HepG2 (cell line): Measurements from ENCODE around the gene MARS1. TPM values are rescaled to one million over a fixed set of nuclear protein-coding genes. Genes with fewer than 3 reads are reported as not detected.

Experiments
- ATAC-seq: fragments of 200-7000 bp; cut with Tn5 transposase; 3 replicates; pipeline ENCODE4 v1.9.1; 2020; ENCODE audit warnings: mild to moderate bottlenecking, moderate library complexity
- BruUV-seq: library from RNA; stranded (reverse); fragments of 400-500 nt; replicated peaks from 2 replicates; lab custom pipeline; 2021; lab: Mats Ljungman, UMichigan
- CTCF ChIA-PET: fragments of 300-600 bp; formaldehyde crosslinking; extraction: SDS; loops from one replicate; lab custom pipeline; 2021; ENCODE audit warnings: low total read pairs, inconsistent platforms, low intra/inter-chr PET ratio; lab: Yijun Ruan, JAX
- POLR2A ChIA-PET: fragments of 350-600 bp; sonication (Branson Sonifier 250); formaldehyde crosslinking; loops from one replicate; lab custom pipeline; 2020; ENCODE audit warnings: antibody characterized with exemption, inconsistent platforms; lab: Yijun Ruan, JAX
- DNase-seq: peaks from one replicate; pipeline ENCODE4 v3.0.0-alpha.2; 2015; ENCODE audit warnings: low spot score
- FAIRE-seq: peaks from 3 replicates; lab custom pipeline; 2011; peaks lifted over from hg19 to GRCh38; lab: Jason Lieb, UNC
- H2AFZ ChIP-seq: one replicate; pipeline ENCODE4 v1.6.1; 2011; ENCODE audit warnings: low read length, inconsistent platforms
- H3K27ac ChIP-seq: fragments of 300-600 bp; 3 replicates; pipeline ENCODE4 v1.8.0; 2011; ENCODE audit warnings: mixed run types, mild to moderate bottlenecking, mixed read lengths, low read length, inconsistent platforms; ENCODE audit not compliant: insufficient read depth; ENCODE audit errors: extremely low read length
- H3K27me3 ChIP-seq, 2 experiments: fragments of 200-600 bp in 1 of 2; 2 replicates in 1 of 2; 3 replicates in 1 of 2; pipeline versions ENCODE4 v1.6.0 to v1.8.0; 2011; ENCODE audit warnings: low read length in 2 of 2, mild to moderate bottlenecking in 2 of 2, moderate library complexity in 2 of 2, inconsistent platforms in 1 of 2; ENCODE audit not compliant: insufficient read depth in 2 of 2, control insufficient read depth in 1 of 2
- H3K36me3 ChIP-seq, 2 experiments: fragments of 200-600 bp in 1 of 2; replicated peaks in 1 of 2; 2 replicates in 1 of 2; 3 replicates in 1 of 2; pipeline versions ENCODE4 v1.5.1 to v1.8.0; 2011; ENCODE audit warnings: low read length in 2 of 2, inconsistent platforms in 1 of 2; ENCODE audit not compliant: insufficient read depth in 2 of 2, control insufficient read depth in 1 of 2
- H3K4me1 ChIP-seq: 2 replicates; pipeline ENCODE4 v1.5.1; 2012; ENCODE audit warnings: low read length, inconsistent platforms; ENCODE audit not compliant: insufficient read depth
- H3K4me2 ChIP-seq: 2 replicates; pipeline ENCODE4 v1.6.0; 2011; ENCODE audit warnings: low read depth, low read length, inconsistent platforms
- H3K4me3 ChIP-seq, 3 experiments: fragments of 200-600 bp in 1 of 3; sonication (generic), shearing (Covaris generic) in 1 of 3; replicated peaks in 1 of 3; 2 replicates each; pipeline ENCODE4 v1.5.1; 2011 to 2016; ENCODE audit warnings: low read length in 3 of 3, inconsistent platforms in 2 of 3, low read depth in 2 of 3, mild to moderate bottlenecking in 2 of 3, control low read depth in 1 of 3, mixed read lengths in 1 of 3; ENCODE audit not compliant: insufficient read depth in 1 of 3
- H3K79me2 ChIP-seq: one replicate; pipeline ENCODE4 v1.6.1; 2011; ENCODE audit warnings: low read length, inconsistent platforms; ENCODE audit not compliant: insufficient read depth
- H3K9ac ChIP-seq: 2 replicates; pipeline ENCODE4 v1.6.0; 2011; ENCODE audit warnings: mild to moderate bottlenecking, low read depth, low read length, inconsistent platforms; ENCODE audit not compliant: insufficient read depth
- H3K9me3 ChIP-seq: 2 replicates; pipeline ENCODE4 v1.5.1; 2012; ENCODE audit warnings: mild to moderate bottlenecking, low read length
- H4K20me1 ChIP-seq: 2 replicates; pipeline ENCODE4 v1.6.0; 2011; ENCODE audit warnings: inconsistent platforms, mild to moderate bottlenecking, low read length, moderate library complexity; ENCODE audit not compliant: insufficient read depth
- PRDM4 ChIP-seq: sonication (generic); formaldehyde crosslinking; IDR thresholded peaks from 2 replicates; pipeline ENCODE4 v1.9.0; 2021; ENCODE audit warnings: missing genetic modification reagents, borderline replicate concordance
- WGBS: methylation state at CpG from one replicate; pipeline ENCODE4 v1.1.6; 2017; ENCODE audit warnings: low lambda C conversion rate; 5-methylcytosine and 5-hydroxymethylcytosine counted together
- in situ Hi-C: cut with HindIII; loops from 2 replicates; pipeline ENCODE4 v1.10.0; 2017; ENCODE audit warnings: low pct_unique_long_range_greater_than_20kb; ENCODE audit not compliant: extremely low pct_ligation_motif_present
- intact Hi-C: fragments of 100-400 bp; cut with micrococcal nuclease; formaldehyde crosslinking; loops from one replicate; pipeline ENCODE4 v1.10.0; 2022; ENCODE audit not compliant: unreplicated experiment
- polyA plus RNA-seq, 8 experiments: library from polyadenylated mRNA; depleted of rRNA in 3 of 8; stranded (reverse) in 7 of 8; unstranded in 1 of 8; fragments of >200 nt; fragmentation: Illumina TruSeq in 4 of 8; extraction: Trizol in 4 of 8; gene quantifications; 2 replicates each; pipeline versions ENCODE4 v1.2.1 to v1.2.3, GENCODE V29; 2011 to 2016; ENCODE audit warnings: low read depth in 4 of 8, missing spikeins in 1 of 8, mixed read lengths in 1 of 8; ENCODE audit not compliant: insufficient read depth in 1 of 8
- total RNA-seq, 5 experiments: library from RNA; depleted of rRNA; stranded (reverse); fragments of >200 nt; fragmentation: Illumina TruSeq; extraction: Trizol; gene quantifications; 2 replicates each; pipeline ENCODE4 v1.2.3, GENCODE V29; 2016; ENCODE audit warnings: low read depth in 1 of 5

MARS1 gene
- total and polyA plus RNA-seq, 2 of the 13 experiments (the other 11 are each of a cell fraction or from before 2014, with no cell fraction given) = 115 to 181 TPM

GRCh38 chr12:57476993-57477709 lies 10.7 kb upstream of the MARS1 start:
- ATAC-seq (no peak), FAIRE-seq (no peak), DNase-seq (no peak)
- no peak overlapping the region for H3K9ac ChIP-seq
- ChIA-PET POLR2A (interaction anchor here (1.1 kb wide), 1 partner anchor 44 kb away, joined by 4 read pairs; the partner anchor contains the start of gene DDIT3), CTCF (no interaction called here)
- WGBS = 86% methylated on average over 12 of the region's 15 CpGs
- no TSS peak for BruUV-seq
- intact Hi-C loops (no loop called here), in situ Hi-C loops (no loop called here)
- peaks cover 35% of the 10 kb centered on the region for H3K4me1 ChIP-seq
- no peaks in the 10 kb centered on the region for H3K79me2 ChIP-seq
- H3K9me3 ChIP-seq = no peaks in the 10 kb centered on the region
- H3K27ac ChIP-seq = no peak overlapping the region
- peaks cover 8 to 74% of the 10 kb centered on the region in 2 experiments for H3K27me3 ChIP-seq
- H3K4me2 ChIP-seq = peak overlapping the region; percentile 33; the same call in 1 of the 2 replicates
- TF ChIP-seq PRDM4 (CRISPR knock-in tag) = no peak
- H3K4me3 ChIP-seq = no peak overlapping the region
- no peaks in the 10 kb centered on the region for H3K36me3 ChIP-seq
- H2AFZ ChIP-seq = no peak overlapping the region
- H4K20me1 ChIP-seq = no peaks in the 10 kb centered on the region
